HepG2 (cell line): ENCODE measurements around the gene LMOD1. TPM values are rescaled to one million over a fixed set of nuclear protein-coding genes. Genes with fewer than 3 reads are reported as not detected.

Experiments
- ATAC-seq: fragments of 200-7000 bp; cut with Tn5 transposase; 3 replicates; pipeline ENCODE4 v1.9.1; 2020; ENCODE audit warnings: mild to moderate bottlenecking, moderate library complexity
- BruUV-seq: library from RNA; stranded (reverse); fragments of 400-500 nt; replicated peaks from 2 replicates; lab custom pipeline; 2021; lab: Mats Ljungman, UMichigan
- CTCF ChIA-PET: fragments of 300-600 bp; formaldehyde crosslinking; extraction: SDS; loops from one replicate; lab custom pipeline; 2021; ENCODE audit warnings: low total read pairs, inconsistent platforms, low intra/inter-chr PET ratio; lab: Yijun Ruan, JAX
- POLR2A ChIA-PET: fragments of 350-600 bp; sonication (Branson Sonifier 250); formaldehyde crosslinking; loops from one replicate; lab custom pipeline; 2020; ENCODE audit warnings: antibody characterized with exemption, inconsistent platforms; lab: Yijun Ruan, JAX
- DNase-seq: peaks from one replicate; pipeline ENCODE4 v3.0.0-alpha.2; 2015; ENCODE audit warnings: low spot score
- FAIRE-seq: peaks from 3 replicates; lab custom pipeline; 2011; peaks lifted over from hg19 to GRCh38; lab: Jason Lieb, UNC
- H2AFZ ChIP-seq: one replicate; pipeline ENCODE4 v1.6.1; 2011; ENCODE audit warnings: low read length, inconsistent platforms
- H3K27ac ChIP-seq: fragments of 300-600 bp; 3 replicates; pipeline ENCODE4 v1.8.0; 2011; ENCODE audit warnings: mixed run types, mild to moderate bottlenecking, mixed read lengths, low read length, inconsistent platforms; ENCODE audit not compliant: insufficient read depth; ENCODE audit errors: extremely low read length
- H3K27me3 ChIP-seq, 2 experiments: fragments of 200-600 bp in 1 of 2; 2 replicates in 1 of 2; 3 replicates in 1 of 2; pipeline versions ENCODE4 v1.6.0 to v1.8.0; 2011; ENCODE audit warnings: low read length in 2 of 2, mild to moderate bottlenecking in 2 of 2, moderate library complexity in 2 of 2, inconsistent platforms in 1 of 2; ENCODE audit not compliant: insufficient read depth in 2 of 2, control insufficient read depth in 1 of 2
- H3K36me3 ChIP-seq, 2 experiments: fragments of 200-600 bp in 1 of 2; replicated peaks in 1 of 2; 2 replicates in 1 of 2; 3 replicates in 1 of 2; pipeline versions ENCODE4 v1.5.1 to v1.8.0; 2011; ENCODE audit warnings: low read length in 2 of 2, inconsistent platforms in 1 of 2; ENCODE audit not compliant: insufficient read depth in 2 of 2, control insufficient read depth in 1 of 2
- H3K4me1 ChIP-seq: 2 replicates; pipeline ENCODE4 v1.5.1; 2012; ENCODE audit warnings: low read length, inconsistent platforms; ENCODE audit not compliant: insufficient read depth
- H3K4me2 ChIP-seq: 2 replicates; pipeline ENCODE4 v1.6.0; 2011; ENCODE audit warnings: low read depth, low read length, inconsistent platforms
- H3K4me3 ChIP-seq, 3 experiments: fragments of 200-600 bp in 1 of 3; sonication (generic), shearing (Covaris generic) in 1 of 3; replicated peaks in 1 of 3; 2 replicates each; pipeline ENCODE4 v1.5.1; 2011 to 2016; ENCODE audit warnings: low read length in 3 of 3, inconsistent platforms in 2 of 3, low read depth in 2 of 3, mild to moderate bottlenecking in 2 of 3, control low read depth in 1 of 3, mixed read lengths in 1 of 3; ENCODE audit not compliant: insufficient read depth in 1 of 3
- H3K79me2 ChIP-seq: one replicate; pipeline ENCODE4 v1.6.1; 2011; ENCODE audit warnings: low read length, inconsistent platforms; ENCODE audit not compliant: insufficient read depth
- H3K9ac ChIP-seq: 2 replicates; pipeline ENCODE4 v1.6.0; 2011; ENCODE audit warnings: mild to moderate bottlenecking, low read depth, low read length, inconsistent platforms; ENCODE audit not compliant: insufficient read depth
- H3K9me3 ChIP-seq: 2 replicates; pipeline ENCODE4 v1.5.1; 2012; ENCODE audit warnings: mild to moderate bottlenecking, low read length
- H4K20me1 ChIP-seq: 2 replicates; pipeline ENCODE4 v1.6.0; 2011; ENCODE audit warnings: inconsistent platforms, mild to moderate bottlenecking, low read length, moderate library complexity; ENCODE audit not compliant: insufficient read depth
- CENPT ChIP-seq: sonication (generic); formaldehyde crosslinking; IDR thresholded peaks from 2 replicates; pipeline ENCODE4 v1.8.0; 2022; ENCODE audit warnings: low read depth, mild to moderate bottlenecking, moderate library complexity, missing genetic modification reagents
- GZF1 ChIP-seq: sonication (generic); formaldehyde crosslinking; IDR thresholded peaks from 2 replicates; pipeline ENCODE4 v1.5.1; 2020; ENCODE audit warnings: mild to moderate bottlenecking, missing genetic modification reagents
- RBAK ChIP-seq: sonication (generic); formaldehyde crosslinking; IDR thresholded peaks from 2 replicates; pipeline ENCODE4 v1.5.1; 2020; ENCODE audit warnings: mild to moderate bottlenecking, missing genetic modification reagents
- ZNF17 ChIP-seq: sonication (generic); formaldehyde crosslinking; IDR thresholded peaks from 2 replicates; pipeline ENCODE4 v1.5.0; 2020; ENCODE audit warnings: mild to moderate bottlenecking, missing genetic modification reagents
- ZNF251 ChIP-seq: sonication (generic); formaldehyde crosslinking; IDR thresholded peaks from 2 replicates; pipeline ENCODE4 v1.9.0; 2021; ENCODE audit warnings: mild to moderate bottlenecking, missing genetic modification reagents
- ZNF274 ChIP-seq: sonication (generic); formaldehyde crosslinking; IDR thresholded peaks from 2 replicates; pipeline ENCODE4 v1.5.1; 2020; ENCODE audit warnings: mild to moderate bottlenecking, missing genetic modification reagents
- ZNF296 ChIP-seq: sonication (generic); formaldehyde crosslinking; conservative IDR thresholded peaks from 2 replicates; pipeline ENCODE4 v1.5.0; 2020; ENCODE audit warnings: mild to moderate bottlenecking, missing genetic modification reagents
- ZNF564 ChIP-seq: sonication (generic); formaldehyde crosslinking; IDR thresholded peaks from 2 replicates; pipeline ENCODE4 v1.8.1; 2023; ENCODE audit warnings: mild to moderate bottlenecking, missing genetic modification reagents
- WGBS: methylation state at CpG from one replicate; pipeline ENCODE4 v1.1.6; 2017; ENCODE audit warnings: low lambda C conversion rate; 5-methylcytosine and 5-hydroxymethylcytosine counted together
- in situ Hi-C: cut with HindIII; loops from 2 replicates; pipeline ENCODE4 v1.10.0; 2017; ENCODE audit warnings: low pct_unique_long_range_greater_than_20kb; ENCODE audit not compliant: extremely low pct_ligation_motif_present
- intact Hi-C: fragments of 100-400 bp; cut with micrococcal nuclease; formaldehyde crosslinking; loops from one replicate; pipeline ENCODE4 v1.10.0; 2022; ENCODE audit not compliant: unreplicated experiment
- polyA plus RNA-seq, 8 experiments: library from polyadenylated mRNA; depleted of rRNA in 3 of 8; stranded (reverse) in 7 of 8; unstranded in 1 of 8; fragments of >200 nt; fragmentation: Illumina TruSeq in 4 of 8; extraction: Trizol in 4 of 8; gene quantifications; 2 replicates each; pipeline versions ENCODE4 v1.2.1 to v1.2.3, GENCODE V29; 2011 to 2016; ENCODE audit warnings: low read depth in 4 of 8, missing spikeins in 1 of 8, mixed read lengths in 1 of 8; ENCODE audit not compliant: insufficient read depth in 1 of 8
- total RNA-seq, 5 experiments: library from RNA; depleted of rRNA; stranded (reverse); fragments of >200 nt; fragmentation: Illumina TruSeq; extraction: Trizol; gene quantifications; 2 replicates each; pipeline ENCODE4 v1.2.3, GENCODE V29; 2016; ENCODE audit warnings: low read depth in 1 of 5
- TF ChIP-seq, protein P1 (sequence below): sonication (generic); formaldehyde crosslinking; IDR thresholded peaks from 2 replicates; pipeline ENCODE4 v1.4.0; 2020; ENCODE audit warnings: missing genetic modification reagents

LMOD1 gene
- total and polyA plus RNA-seq, 2 of the 13 experiments (the other 11 are each of a cell fraction or from before 2014, with no cell fraction given) = not detected

DNA sequence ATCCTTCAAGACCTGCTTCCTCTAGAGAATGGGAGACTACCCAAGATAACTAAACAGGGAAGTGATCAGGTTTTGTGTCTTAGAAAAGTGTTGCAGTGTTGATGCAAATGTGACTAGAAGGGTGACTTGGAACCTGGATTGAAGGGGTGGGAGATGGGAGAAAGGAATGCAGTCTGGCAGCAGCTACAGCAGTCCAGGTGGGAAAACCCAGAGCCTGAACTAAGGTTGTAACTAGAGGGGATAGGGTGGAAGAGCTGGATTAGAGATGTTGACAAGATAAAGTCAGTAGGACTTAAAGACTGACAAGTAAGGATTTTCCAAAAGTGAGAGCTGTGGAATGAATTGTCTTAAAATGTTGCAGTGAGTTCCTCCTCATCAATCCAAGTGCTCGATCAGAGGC lies 64.7 kb downstream of the LMOD1 start:
- DNase-seq (no peak), ATAC-seq (no peak), FAIRE-seq (no peak)
- ChIA-PET CTCF (interaction anchor here (1.3 kb wide), 1 partner anchor 15 kb away, joined by 5 read pairs; no protein-coding TSS in a partner anchor), POLR2A (no interaction called here)
- no TSS peak for BruUV-seq
- Histone ChIP-seq H3K27ac (no peak overlapping the region), H3K4me3 (no peak overlapping the region), H3K79me2 (no peaks in the 10 kb centered on the region), H2AFZ (no peak overlapping the region), H3K9me3 (no peaks in the 10 kb centered on the region), H4K20me1 (no peaks in the 10 kb centered on the region; the same call in 1 of the 2 replicates), H3K36me3 (no peaks in the 10 kb centered on the region), H3K4me1 (peaks cover 12% of the 10 kb centered on the region), H3K4me2 (no peak overlapping the region), H3K9ac (no peak overlapping the region), H3K27me3 (peaks cover 0 to 1% of the 10 kb centered on the region in 2 experiments; a peak in 1 of 5 replicates)
- in situ Hi-C loops = no loop called here
- intact Hi-C loops = no loop called here
- 100% methylated on average over 1 of the region's 1 CpG for WGBS
- TF ChIP-seq ZNF274 (CRISPR knock-in tag) (no peak), CENPT (CRISPR knock-in tag) (no peak), GZF1 (CRISPR knock-in tag) (no peak), RBAK (no peak), ZNF17 (CRISPR knock-in tag) (no peak), ZNF296 (no peak), ZNF564 (CRISPR knock-in tag) (no peak), ZNF251 (CRISPR knock-in tag) (no peak)
- TF ChIP-seq, protein P1, sequence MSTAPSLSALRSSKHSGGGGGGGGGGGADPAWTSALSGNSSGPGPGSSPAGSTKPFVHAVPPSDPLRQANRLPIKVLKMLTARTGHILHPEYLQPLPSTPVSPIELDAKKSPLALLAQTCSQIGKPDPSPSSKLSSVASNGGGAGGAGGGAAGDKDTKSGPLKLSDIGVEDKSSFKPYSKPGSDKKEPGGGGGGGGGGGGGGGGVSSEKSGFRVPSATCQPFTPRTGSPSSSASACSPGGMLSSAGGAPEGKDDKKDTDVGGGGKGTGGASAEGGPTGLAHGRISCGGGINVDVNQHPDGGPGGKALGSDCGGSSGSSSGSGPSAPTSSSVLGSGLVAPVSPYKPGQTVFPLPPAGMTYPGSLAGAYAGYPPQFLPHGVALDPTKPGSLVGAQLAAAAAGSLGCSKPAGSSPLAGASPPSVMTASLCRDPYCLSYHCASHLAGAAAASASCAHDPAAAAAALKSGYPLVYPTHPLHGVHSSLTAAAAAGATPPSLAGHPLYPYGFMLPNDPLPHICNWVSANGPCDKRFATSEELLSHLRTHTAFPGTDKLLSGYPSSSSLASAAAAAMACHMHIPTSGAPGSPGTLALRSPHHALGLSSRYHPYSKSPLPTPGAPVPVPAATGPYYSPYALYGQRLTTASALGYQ (CRISPR knock-in tag) = no peak
- TF ChIP-seq, all 625 proteins: peak for 0
